ENCODE results near the gene SDF2.

GRCh38 chr17:28624148-28624547 is 37.6 kb downstream of the SDF2 start:
- TF ChIP-seq POLR2A (IDR thresholded peaks at IDR 0.05) (no peak), CTCF (IDR thresholded peaks at IDR 0.05) (no peak)
